Osteoblast (primary cell): ENCODE measurements around the gene HP. TPM values are rescaled to one million over a fixed set of nuclear protein-coding genes. Genes with fewer than 3 reads are reported as not detected.

Source experiments
- total RNA-seq: library from RNA; depleted of rRNA; stranded (reverse); fragments of >200 nt; gene quantifications from 2 replicates; pipeline ENCODE4 v1.2.3, GENCODE V29; 2012

HP gene
- total RNA-seq, 1 donor, result not detected

Other genes with a start within 250 kb of the HP start
- gene AP1G1, start 245.7 kb upstream of the HP start, total RNA-seq, result 82.5 and 104 TPM in 2 replicates
- 13.6 and 15.9 TPM in 2 replicates for gene ATXN1L, start 208.5 kb upstream of the HP start, total RNA-seq
- 7.1 and 12.3 TPM in 2 replicates for gene ZNF821, start 170.3 kb upstream of the HP start, total RNA-seq
- gene IST1, start 159.0 kb upstream of the HP start, total RNA-seq, result 213 and 229 TPM in 2 replicates
- gene PKD1L3, start 54.1 kb upstream of the HP start, total RNA-seq, result not detected in 2 replicates
- 3.2 and 4.7 TPM in 2 replicates for gene DHODH, start 45.8 kb upstream of the HP start, total RNA-seq
- not detected in 2 replicates for gene HPR, start 8.7 kb downstream of the HP start, total RNA-seq
- gene TXNL4B, start 39.1 kb downstream of the HP start, total RNA-seq, result 9.1 and 12.3 TPM in 2 replicates
- gene DHX38, start 39.3 kb downstream of the HP start, total RNA-seq, result 51.4 and 52.7 TPM in 2 replicates
- gene PMFBP1, start 117.7 kb downstream of the HP start, total RNA-seq, result under 0.01 and 0.59 TPM in 2 replicates